RWPE2 (cell line): ENCODE data around the gene SLMAP.

Source experiments
- ATAC-seq: fragments of 200-7000 bp; cut with Tn5 transposase; 3 replicates; pipeline ENCODE4 v1.9.1; 2021; ENCODE audit warnings: low read depth
- DNase-seq: peaks from one replicate; pipeline ENCODE4 v3.0.0-alpha.2; 2020; ENCODE audit warnings: low spot score
- H3K27ac ChIP-seq: fragments of 450-650 bp; 2 replicates; pipeline ENCODE4 v1.5.1; 2017; ENCODE audit warnings: mild to moderate bottlenecking; ENCODE audit not compliant: poor library complexity, severe bottlenecking
- H3K27me3 ChIP-seq: fragments of 250-450 bp; sonication (Bioruptor Pico); 2 replicates; pipeline ENCODE4 v1.5.1; 2021; ENCODE audit warnings: mild to moderate bottlenecking, moderate library complexity; ENCODE audit not compliant: insufficient read depth, poor library complexity, severe bottlenecking
- H3K36me3 ChIP-seq: fragments of 250-450 bp; sonication (Bioruptor Pico); 2 replicates; pipeline ENCODE4 v1.5.1; 2020; ENCODE audit warnings: low read depth, mild to moderate bottlenecking, moderate library complexity
- H3K4me1 ChIP-seq: fragments of 250-450 bp; sonication (Bioruptor Pico); 2 replicates; pipeline ENCODE4 v1.5.1; 2021; ENCODE audit warnings: mild to moderate bottlenecking, moderate library complexity; ENCODE audit not compliant: insufficient read depth, poor library complexity, severe bottlenecking
- H3K4me3 ChIP-seq: fragments of 250-450 bp; sonication (Bioruptor Pico); 2 replicates; pipeline ENCODE4 v1.5.1; 2021; ENCODE audit warnings: mild to moderate bottlenecking, moderate library complexity; ENCODE audit not compliant: severe bottlenecking
- H3K9me3 ChIP-seq: fragments of 250-450 bp; sonication (Bioruptor Pico); 2 replicates; pipeline ENCODE4 v1.5.1; 2021; ENCODE audit warnings: mild to moderate bottlenecking, moderate library complexity; ENCODE audit not compliant: severe bottlenecking
- CTCF ChIP-seq: fragments of 450-650 bp; IDR thresholded peaks from one replicate; pipeline ENCODE4 v1.5.1; 2017; ENCODE audit warnings: mild to moderate bottlenecking, moderate library complexity; ENCODE audit not compliant: poor library complexity, severe bottlenecking

SLMAP gene

GRCh38 chr3:57833763-57834162 is 77.7 kb downstream of the SLMAP start:
- no peaks in the 10 kb centered on the region for H3K9me3 ChIP-seq
- DNase-seq (no peak), ATAC-seq (no peak)
- no peaks in the 10 kb centered on the region for H3K4me1 ChIP-seq
- no peaks in the 10 kb centered on the region for H3K27me3 ChIP-seq
- H3K36me3 ChIP-seq = peaks cover 46% of the 10 kb centered on the region
- H3K27ac ChIP-seq = no peak overlapping the region
- no peak for TF ChIP-seq CTCF
- H3K4me3 ChIP-seq = no peak overlapping the region

GRCh38 chr3:57837686-57838085 is 81.6 kb downstream of the SLMAP start:
- Histone ChIP-seq H3K4me1 (no peaks in the 10 kb centered on the region), H3K27ac (no peak overlapping the region), H3K9me3 (no peaks in the 10 kb centered on the region), H3K36me3 (peaks cover 38% of the 10 kb centered on the region), H3K4me3 (no peak overlapping the region), H3K27me3 (no peaks in the 10 kb centered on the region)
- ATAC-seq (no peak), DNase-seq (no peak)
- TF ChIP-seq CTCF = no peak

- peaks cover 35% of the 10 kb centered on the region for H3K36me3 ChIP-seq
- DNase-seq (no peak), ATAC-seq (no peak)
- no peaks in the 10 kb centered on the region for H3K27me3 ChIP-seq
- H3K27ac ChIP-seq = no peak overlapping the region
- H3K4me3 ChIP-seq = no peak overlapping the region
- no peaks in the 10 kb centered on the region for H3K4me1 ChIP-seq
- TF ChIP-seq CTCF = no peak
- no peaks in the 10 kb centered on the region for H3K9me3 ChIP-seq
These were observed 82.5 kb downstream of the SLMAP start for GRCh38 chr3:57838627-57839026.

- H3K36me3 ChIP-seq = peaks cover 33% of the 10 kb centered on the region
- no peak overlapping the region for H3K27ac ChIP-seq
- DNase-seq (no peak), ATAC-seq (no peak)
- no peak overlapping the region for H3K4me3 ChIP-seq
- no peaks in the 10 kb centered on the region for H3K27me3 ChIP-seq
- TF ChIP-seq CTCF = no peak
- H3K4me1 ChIP-seq = no peaks in the 10 kb centered on the region
- H3K9me3 ChIP-seq = no peaks in the 10 kb centered on the region
These were observed 84.4 kb downstream of the SLMAP start for GRCh38 chr3:57840473-57840872.

GRCh38 chr3:57841818-57842217 is 85.7 kb downstream of the SLMAP start:
- no peak overlapping the region for H3K4me3 ChIP-seq
- no peak overlapping the region for H3K27ac ChIP-seq
- no peak for ATAC-seq
- DNase-seq = no peak
- no peak for TF ChIP-seq CTCF
- H3K4me1 ChIP-seq = no peaks in the 10 kb centered on the region
- H3K9me3 ChIP-seq = no peaks in the 10 kb centered on the region
- peaks cover 24% of the 10 kb centered on the region for H3K36me3 ChIP-seq
- H3K27me3 ChIP-seq = no peaks in the 10 kb centered on the region
